Spleen (tissue), 11 donors: ENCODE data around the gene DAPK2. TPM values are rescaled to one million over a fixed set of nuclear protein-coding genes. Genes with fewer than 3 reads are reported as not detected.
A peak's percentile ranks its signal among the peaks of the same experiment; 100 is the strongest.

ENCODE experiments used
- DNase-seq: peaks from one replicate; pipeline ENCODE4 v3.0.0-alpha.2; 2020
- H3K27ac ChIP-seq, 8 donors: fragments of 200-600 bp; sonication (generic) in 7 of 8; 1 replicate in 4 of 8; 2 replicates in 4 of 8; pipeline versions ENCODE4 v1.5.0 to v1.8.0; 2016 to 2021; ENCODE audit warnings: inconsistent platforms in 4 of 8, mild to moderate bottlenecking in 4 of 8, moderate library complexity in 1 of 8
- H3K27me3 ChIP-seq, 7 donors: fragments of 200-600 bp; sonication (generic) in 6 of 7; replicated peaks in 1 of 7; 1 replicate in 4 of 7; 2 replicates in 3 of 7; pipeline versions ENCODE4 v1.5.0 to v1.8.0; 2016 to 2021; ENCODE audit warnings: inconsistent platforms in 3 of 7, mild to moderate bottlenecking in 1 of 7
- H3K36me3 ChIP-seq, 6 donors: fragments of 200-600 bp; sonication (generic) in 5 of 6; 1 replicate in 4 of 6; 2 replicates in 2 of 6; pipeline versions ENCODE4 v1.5.0 to v1.8.0; 2016 to 2021; ENCODE audit warnings: inconsistent platforms in 2 of 6
- H3K4me1 ChIP-seq, 6 donors: fragments of 200-600 bp; sonication (generic) in 5 of 6; 1 replicate in 3 of 6; 2 replicates in 3 of 6; pipeline versions ENCODE4 v1.5.0 to v1.8.0; 2016 to 2021; ENCODE audit warnings: inconsistent platforms in 3 of 6
- H3K4me3 ChIP-seq, 8 donors: fragments of 200-600 bp; sonication (generic) in 7 of 8; 1 replicate in 4 of 8; 2 replicates in 4 of 8; pipeline versions ENCODE4 v1.5.0 to v1.8.0; 2016 to 2021; ENCODE audit warnings: inconsistent platforms in 4 of 8, mild to moderate bottlenecking in 4 of 8, moderate library complexity in 2 of 8
- H3K9me3 ChIP-seq, 8 donors: fragments of 200-600 bp; sonication (generic) in 7 of 8; 1 replicate in 4 of 8; 2 replicates in 4 of 8; pipeline versions ENCODE4 v1.5.0 to v1.8.0; 2016 to 2021; ENCODE audit warnings: inconsistent platforms in 4 of 8
- POLR2A ChIP-seq, 3 donors: fragments of 450-650 bp; IDR thresholded peaks; one replicate each; pipeline ENCODE4 v1.5.1; 2017; ENCODE audit warnings: antibody characterized with exemption in 3 of 3, mild to moderate bottlenecking in 1 of 3
- POLR2AphosphoS5 ChIP-seq, 3 donors: sonication (generic); formaldehyde crosslinking; IDR thresholded peaks; one replicate each; pipeline ENCODE4 v1.5.1; 2017; ENCODE audit warnings: antibody characterized with exemption in 3 of 3
- WGBS, 5 donors: extraction: QIAGEN DNeasy Blood & Tissue Kit in 3 of 5; methylation state at CpG; one replicate each; pipeline versions ENCODE4 v1.1.5 to v1.1.7; 2013 to 2018; 5-methylcytosine and 5-hydroxymethylcytosine counted together
- intact Hi-C: fragments of 100-400 bp; cut with DNase I; formaldehyde crosslinking; loops from one replicate; pipeline ENCODE4 v1.15.0; 2023; ENCODE audit warnings: low total_unique reads
- polyA plus RNA-seq, 3 donors: library from polyadenylated mRNA; stranded (reverse); fragments of 200-250 nt; gene quantifications; one replicate each; pipeline ENCODE4 v1.2.1, GENCODE V29; 2013
- total RNA-seq, 7 donors: library from RNA; depleted of rRNA in 3 of 7; stranded (reverse); fragments of >200 nt in 3 of 7; fragmentation: NEBNext Ultra II Directional in 4 of 7; extraction: Animal tissue kit (Norgen Biotek cat#: 25700) in 4 of 7; gene quantifications; one replicate each; pipeline versions ENCODE4 v1.1.0 to v1.2.1, GENCODE V29; 2016 to 2021
- TF ChIP-seq, protein P1 (sequence below), 11 experiments: fragments of 200-600 bp in 7 of 11; fragments of 450-650 bp in 4 of 11; sonication (generic) in 4 of 11; IDR thresholded peaks in 8 of 11; conservative IDR thresholded peaks in 3 of 11; 1 replicate in 7 of 11; 2 replicates in 4 of 11; pipeline versions ENCODE4 v1.4.0 to v1.8.0; 2016 to 2021; ENCODE audit warnings: antibody characterized with exemption in 11 of 11, inconsistent platforms in 4 of 11, mild to moderate bottlenecking in 1 of 11
- donor health status: healthy with polysubstance abuse.
- donor health status: DM: no; HTN: no; CAD: no; lungs with moderate emphysema.
- donor health status: DM: no; HTN: no; CAD: no.
- donor health status: Bipolar disorder and iron deficiency.
- donor health status: healthy.
- donor health status: DM: no; HTN: no; CAD: no.
- donor health status: DM: yes; HTN: yes; CAD: no.

The DAPK2 gene
- total and polyA plus RNA-seq, 10 donors, result 4.9 to 38.3 (median 15.5) TPM

DNA sequence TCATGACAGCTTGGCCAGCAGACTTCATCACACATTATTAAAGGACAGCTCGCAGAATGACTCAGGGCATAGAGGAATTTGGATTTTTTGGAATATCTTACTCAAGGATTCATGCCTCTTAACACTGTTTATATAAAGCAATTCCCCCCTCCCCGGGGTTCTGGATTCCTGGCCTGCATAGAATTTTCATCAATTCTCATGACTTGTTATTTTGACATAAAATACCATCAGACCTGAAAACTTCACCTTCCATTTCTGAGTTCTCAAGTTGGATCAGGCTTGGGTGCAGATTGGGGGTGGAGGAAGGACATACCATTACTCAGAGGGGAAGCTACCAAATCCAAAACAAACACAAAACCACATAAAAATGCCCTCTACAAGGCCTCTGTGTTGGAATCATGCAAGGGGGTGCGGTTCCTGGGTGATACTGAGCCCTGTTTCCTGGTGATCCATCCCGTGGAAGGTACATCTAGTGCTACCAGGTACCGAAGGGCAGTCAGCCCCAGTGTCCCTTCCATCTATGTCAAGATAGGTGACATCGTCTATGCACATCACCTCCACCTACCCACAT, 95.3 kb downstream of the DAPK2 start:
- 84 to 90% (median 89%) methylated on average over 6 of the region's 6 CpGs for WGBS, 5 donors
- no peak for DNase-seq
- intact Hi-C loops, result no loop called here
- Histone ChIP-seq H3K4me1 (peaks cover 0 to 30% (median 12%) of the 10 kb centered on the region in 6 donors), H3K4me3 (no peak overlapping the region), H3K27ac (peak overlapping the region in 3 of 8 donors; percentile 45 to 57 (median 51)), H3K9me3 (no peaks in the 10 kb centered on the region), H3K27me3 (no peaks in the 10 kb centered on the region), H3K36me3 (no peaks in the 10 kb centered on the region)
- TF ChIP-seq POLR2AphosphoS5 (IDR thresholded peaks at IDR 0.05), result no peak
- no peak for TF ChIP-seq POLR2A (IDR thresholded peaks at IDR 0.05)
- TF ChIP-seq, protein P1, sequence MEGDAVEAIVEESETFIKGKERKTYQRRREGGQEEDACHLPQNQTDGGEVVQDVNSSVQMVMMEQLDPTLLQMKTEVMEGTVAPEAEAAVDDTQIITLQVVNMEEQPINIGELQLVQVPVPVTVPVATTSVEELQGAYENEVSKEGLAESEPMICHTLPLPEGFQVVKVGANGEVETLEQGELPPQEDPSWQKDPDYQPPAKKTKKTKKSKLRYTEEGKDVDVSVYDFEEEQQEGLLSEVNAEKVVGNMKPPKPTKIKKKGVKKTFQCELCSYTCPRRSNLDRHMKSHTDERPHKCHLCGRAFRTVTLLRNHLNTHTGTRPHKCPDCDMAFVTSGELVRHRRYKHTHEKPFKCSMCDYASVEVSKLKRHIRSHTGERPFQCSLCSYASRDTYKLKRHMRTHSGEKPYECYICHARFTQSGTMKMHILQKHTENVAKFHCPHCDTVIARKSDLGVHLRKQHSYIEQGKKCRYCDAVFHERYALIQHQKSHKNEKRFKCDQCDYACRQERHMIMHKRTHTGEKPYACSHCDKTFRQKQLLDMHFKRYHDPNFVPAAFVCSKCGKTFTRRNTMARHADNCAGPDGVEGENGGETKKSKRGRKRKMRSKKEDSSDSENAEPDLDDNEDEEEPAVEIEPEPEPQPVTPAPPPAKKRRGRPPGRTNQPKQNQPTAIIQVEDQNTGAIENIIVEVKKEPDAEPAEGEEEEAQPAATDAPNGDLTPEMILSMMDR (IDR thresholded peaks at IDR 0.05 in 8 of 11, conservative IDR thresholded peaks at IDR 0.05 in 3 of 11), result no peak

DNA sequence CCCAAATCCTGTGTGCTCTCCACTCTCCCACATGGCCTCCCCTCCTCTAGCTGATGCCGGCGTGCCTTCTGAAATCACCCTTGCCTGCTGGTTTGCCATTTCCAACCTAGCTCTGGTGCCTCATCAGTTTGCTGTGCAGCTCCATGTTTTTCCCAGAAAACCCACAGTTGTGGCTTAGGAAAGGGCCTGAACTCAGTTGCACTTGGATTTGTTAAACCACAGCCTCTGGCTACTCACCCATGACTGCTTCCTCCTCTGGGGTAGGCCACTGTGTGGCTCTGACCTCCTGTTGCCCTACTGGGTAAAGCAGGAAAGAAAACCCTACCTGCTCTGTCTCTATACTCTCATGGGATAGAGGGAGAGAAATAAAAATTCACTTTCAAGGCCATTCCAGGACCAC, 97.3 kb downstream of the DAPK2 start:
- WGBS, 5 donors, result 94 to 100% (median 96%) methylated on average over 2 of the region's 2 CpGs
- no peaks in the 10 kb centered on the region for H3K27me3 ChIP-seq
- TF ChIP-seq POLR2AphosphoS5 (IDR thresholded peaks at IDR 0.05) (no peak), POLR2A (IDR thresholded peaks at IDR 0.05) (no peak)
- TF ChIP-seq, protein P1 (IDR thresholded peaks at IDR 0.05 in 8 of 11, conservative IDR thresholded peaks at IDR 0.05 in 3 of 11), result no peak
- intact Hi-C loops, result no loop called here
- H3K9me3 ChIP-seq, result no peaks in the 10 kb centered on the region
- H3K36me3 ChIP-seq, result no peaks in the 10 kb centered on the region
- no peak for DNase-seq
- H3K4me3 ChIP-seq, result no peak overlapping the region
- peaks cover 5 to 42% (median 25%) of the 10 kb centered on the region in 6 donors for H3K4me1 ChIP-seq
- no peak overlapping the region for H3K27ac ChIP-seq

DNA sequence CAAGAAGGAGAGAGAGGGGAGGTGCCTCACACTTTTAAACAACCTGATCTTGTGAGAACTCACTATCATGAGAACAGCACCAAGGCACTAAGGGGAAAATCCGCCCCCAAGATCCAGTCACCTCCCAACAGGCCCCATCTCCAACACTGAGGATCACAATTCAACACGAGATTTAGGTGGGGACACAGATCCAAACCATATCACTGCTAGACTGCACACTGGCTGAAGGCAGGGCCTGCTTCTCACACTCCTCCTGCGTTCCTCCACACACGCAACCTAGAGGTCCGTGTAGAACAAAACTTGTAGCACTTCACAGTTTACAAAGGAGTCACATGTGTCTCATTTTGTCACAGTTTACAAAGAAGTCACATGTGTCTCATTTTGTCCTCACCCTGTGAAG, 97.8 kb downstream of the DAPK2 start:
- 90 to 98% (median 94%) methylated on average over 5 of the region's 5 CpGs for whole genome bisulfite sequencing, 5 donors
- Histone ChIP-seq H3K4me3 (no peak overlapping the region), H3K27ac (no peak overlapping the region), H3K4me1 (peaks cover 5 to 45% (median 25%) of the 10 kb centered on the region in 6 donors), H3K9me3 (no peaks in the 10 kb centered on the region), H3K27me3 (no peaks in the 10 kb centered on the region), H3K36me3 (no peaks in the 10 kb centered on the region)
- TF ChIP-seq POLR2AphosphoS5 (IDR thresholded peaks at IDR 0.05) (no peak), POLR2A (IDR thresholded peaks at IDR 0.05) (no peak)
- TF ChIP-seq, protein P1 (IDR thresholded peaks at IDR 0.05 in 8 of 11, conservative IDR thresholded peaks at IDR 0.05 in 3 of 11), result no peak
- intact Hi-C loops, result no loop called here
- DNase-seq, result no peak

DNA sequence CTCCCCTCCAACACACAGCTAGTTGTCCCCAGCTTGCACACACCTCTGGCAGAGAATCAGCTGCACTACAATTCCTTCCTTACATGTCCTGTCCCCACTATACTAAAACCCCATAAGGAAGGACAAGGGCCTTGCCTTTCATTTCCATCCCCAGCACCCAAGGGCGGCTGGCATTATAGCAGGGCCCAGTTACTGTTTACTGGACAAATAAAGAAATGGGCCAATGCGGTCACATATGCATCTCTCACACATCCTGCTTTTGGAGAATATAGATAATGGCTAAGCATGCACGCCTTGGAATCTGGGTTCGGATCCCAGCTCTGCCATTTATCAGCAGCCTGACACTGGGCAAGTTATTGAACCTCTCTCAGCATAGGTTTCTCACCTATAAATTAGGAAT, 99.1 kb downstream of the DAPK2 start:
- no peaks in the 10 kb centered on the region for H3K27me3 ChIP-seq
- no peak overlapping the region for H3K4me3 ChIP-seq
- no peaks in the 10 kb centered on the region for H3K36me3 ChIP-seq
- 95 to 98% (median 97%) methylated on average over 4 of the region's 4 CpGs for WGBS, 5 donors
- H3K27ac ChIP-seq, result peak overlapping the region in 1 of 8 donors; percentile 58
- intact Hi-C loops, result no loop called here
- DNase-seq, result no peak
- TF ChIP-seq POLR2A (IDR thresholded peaks at IDR 0.05) (no peak), POLR2AphosphoS5 (IDR thresholded peaks at IDR 0.05) (no peak)
- TF ChIP-seq, protein P1 (IDR thresholded peaks at IDR 0.05 in 8 of 11, conservative IDR thresholded peaks at IDR 0.05 in 3 of 11), result no peak
- peaks cover 5 to 47% (median 21%) of the 10 kb centered on the region in 6 donors for H3K4me1 ChIP-seq
- H3K9me3 ChIP-seq, result no peaks in the 10 kb centered on the region
